HuH-7 (cell line): ENCODE data around the gene TCAF1.
"Not testable (repeated sequence)": the region's sequence is repeated elsewhere in the genome, so short reads cannot be mapped to it uniquely, and the experiment has no call there.

ENCODE experiments used
- DNase-seq: peaks from one replicate; pipeline ENCODE4 v3.0.0; 2011; ENCODE audit warnings: low spot score

TCAF1 gene

DNA sequence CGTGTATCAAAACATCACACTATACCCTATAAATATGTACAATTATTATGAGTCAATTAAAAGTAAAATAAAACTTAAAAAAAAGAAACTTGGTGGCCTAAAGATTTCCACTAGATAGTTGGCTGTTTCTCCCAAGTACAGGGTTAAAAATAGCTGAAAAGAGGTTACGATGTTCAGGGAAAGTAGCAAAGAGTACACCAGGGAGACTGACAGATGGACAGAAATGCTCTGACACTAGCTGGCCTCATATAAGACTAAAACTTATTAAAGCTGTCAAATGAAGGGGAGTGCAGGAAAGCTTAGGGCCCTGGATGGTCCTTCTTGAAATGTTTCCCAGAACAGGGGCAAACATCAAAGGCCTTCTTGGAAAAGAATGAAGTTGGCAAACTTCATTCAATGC, 51.3 kb downstream of the TCAF1 start:
- DNase-seq: no peak

DNA sequence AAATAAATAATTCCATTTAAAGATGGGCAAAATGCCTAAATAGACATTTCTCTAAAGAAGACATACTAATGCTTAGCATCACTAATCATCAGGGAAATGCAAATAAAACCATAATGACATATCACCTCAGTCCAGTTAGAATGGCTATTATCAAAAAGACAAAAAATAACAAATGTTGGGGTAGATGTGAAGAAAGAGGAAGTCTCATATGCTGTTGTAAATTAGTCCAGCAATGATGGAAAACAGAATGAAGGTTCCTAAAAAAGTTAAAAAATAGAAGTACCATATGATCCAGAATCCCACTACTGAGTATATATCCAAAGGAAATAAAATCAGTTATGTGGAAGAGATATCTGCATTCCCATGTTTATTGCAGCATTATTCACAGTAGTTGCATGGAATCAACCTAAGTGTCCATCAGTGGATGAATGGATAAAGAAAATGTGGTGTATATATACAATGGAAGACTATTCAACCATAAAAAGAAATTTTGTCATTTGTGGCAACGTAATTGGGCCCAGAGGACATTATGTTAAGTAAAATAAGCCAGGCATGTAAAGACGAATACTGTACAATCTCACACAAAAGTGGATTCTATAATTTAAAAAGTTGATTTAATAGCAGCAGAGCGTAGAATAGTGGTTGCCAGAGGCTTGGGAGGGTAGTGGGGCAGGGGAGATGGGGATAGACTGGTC, 52.0 kb downstream of the TCAF1 start:
- DNase-seq: no peak

DNA sequence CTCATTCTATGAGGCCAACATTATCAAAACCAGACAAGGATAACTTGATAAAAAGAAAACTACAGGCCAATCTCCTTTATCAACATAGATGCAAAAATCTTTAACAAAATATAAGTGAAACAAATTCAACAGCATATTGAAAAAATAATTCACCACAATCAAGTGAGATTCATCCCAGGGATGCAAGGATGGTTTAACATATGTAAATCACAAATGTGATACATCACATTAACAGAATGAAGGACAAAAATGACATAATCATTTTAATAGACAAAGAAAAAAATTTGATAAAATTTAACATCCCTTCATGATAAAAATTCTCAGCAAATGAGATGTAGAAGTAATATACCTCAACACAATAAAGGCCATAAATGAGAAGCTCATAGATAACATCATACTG, 53.8 kb downstream of the TCAF1 start:
- DNase-seq: no peak

DNA sequence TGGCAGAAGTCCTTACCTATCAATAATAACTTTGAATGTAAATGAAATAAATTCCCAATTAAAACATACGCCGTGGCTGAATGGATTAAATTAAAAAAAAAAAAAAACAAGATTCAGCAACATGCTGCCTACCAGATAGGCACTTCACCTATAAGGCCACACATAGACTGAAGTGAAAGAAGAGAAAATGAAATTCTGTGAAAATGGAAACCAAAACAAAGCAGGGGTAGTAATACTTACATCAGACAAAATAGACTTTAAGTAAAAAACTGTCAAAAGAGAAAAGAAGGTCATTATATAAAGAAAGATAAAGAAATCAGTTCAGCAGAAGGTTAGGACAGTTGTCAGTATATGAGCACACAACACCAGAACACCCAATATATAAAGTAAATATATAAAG, 55.3 kb downstream of the TCAF1 start:
- DNase-seq: no peak

DNA sequence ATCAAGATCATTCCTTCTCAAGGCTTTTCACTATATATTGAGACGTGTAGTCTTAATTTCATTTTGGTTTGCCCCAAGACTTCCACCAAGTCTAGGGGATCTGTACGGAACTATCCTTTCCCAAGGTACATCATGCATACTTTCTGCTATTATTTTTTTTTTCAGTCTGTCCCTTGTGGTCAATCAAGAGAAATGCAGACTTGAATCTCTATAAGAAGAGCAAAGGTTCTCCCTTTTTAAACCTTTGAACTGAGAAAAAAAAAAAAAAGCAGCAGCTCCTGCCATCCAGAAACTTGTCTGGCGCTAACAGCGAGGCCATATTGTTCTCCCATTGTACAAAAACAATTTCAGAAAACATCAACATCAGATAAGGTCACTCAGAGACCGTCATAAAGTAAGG, 60.3 kb downstream of the TCAF1 start:
- not testable (repeated sequence) for DNase-seq

DNA sequence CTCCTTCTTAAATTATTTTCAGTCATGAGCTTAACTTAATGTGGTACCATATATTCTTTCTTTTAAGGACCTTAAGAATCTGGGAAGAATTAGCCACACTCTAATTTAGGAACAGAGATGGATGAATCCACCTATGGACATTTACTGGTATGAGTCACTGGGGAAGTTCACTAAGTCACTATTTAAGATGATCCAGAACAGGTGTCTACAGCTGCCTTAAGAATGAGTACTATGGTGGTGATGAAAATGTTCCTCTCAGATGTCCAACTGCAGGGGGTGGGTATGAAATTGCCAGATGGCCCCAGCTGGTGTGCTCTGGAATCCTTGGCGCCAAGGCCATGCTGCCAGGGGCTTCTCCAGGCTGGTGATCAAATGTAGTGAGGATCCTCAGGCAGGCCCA, 61.9 kb downstream of the TCAF1 start:
- not testable (repeated sequence) for DNase-seq

DNA sequence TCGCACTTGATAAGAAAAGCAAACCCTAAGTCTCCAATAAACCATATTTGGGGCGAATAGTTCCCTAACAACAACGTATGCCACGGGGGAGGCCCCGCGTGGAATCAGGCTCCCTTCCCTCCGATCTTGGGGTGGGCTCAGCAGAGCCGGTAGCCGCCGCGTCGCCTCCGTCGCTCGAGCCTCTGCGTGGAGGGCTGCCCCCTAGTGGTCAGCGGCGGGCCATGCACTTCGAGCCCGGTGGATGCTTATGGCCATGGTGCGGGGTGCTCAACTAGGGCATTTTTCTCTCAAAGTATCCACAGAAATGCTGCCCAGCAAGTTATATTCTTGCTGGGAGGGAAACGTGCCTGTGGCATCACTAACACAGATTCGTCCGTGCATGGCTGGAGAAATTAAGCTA, 64.8 kb downstream of the TCAF1 start:
- not testable (repeated sequence) for DNase-seq

DNA sequence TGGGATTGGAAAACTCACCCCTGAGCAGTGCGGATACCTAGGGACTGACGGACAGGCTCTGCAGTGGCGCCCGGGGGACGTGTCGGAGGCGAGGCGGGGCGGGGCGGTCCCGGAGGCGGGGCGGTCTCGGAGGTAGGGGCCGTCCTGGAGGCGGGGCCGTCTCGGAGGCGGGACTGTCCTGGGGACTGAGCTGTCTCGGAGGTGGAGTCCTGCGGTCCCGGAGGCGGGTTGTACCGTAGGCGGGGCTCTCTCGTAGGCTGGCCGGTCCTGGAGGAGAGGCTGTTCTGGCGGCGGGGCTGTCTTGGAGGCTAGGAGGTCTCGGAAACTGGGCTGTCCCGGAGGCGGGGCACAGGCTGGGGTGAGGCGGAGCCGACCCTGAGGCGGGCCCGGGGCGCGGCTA, 65.4 kb downstream of the TCAF1 start:
- DNase-seq: not testable (repeated sequence)

DNA sequence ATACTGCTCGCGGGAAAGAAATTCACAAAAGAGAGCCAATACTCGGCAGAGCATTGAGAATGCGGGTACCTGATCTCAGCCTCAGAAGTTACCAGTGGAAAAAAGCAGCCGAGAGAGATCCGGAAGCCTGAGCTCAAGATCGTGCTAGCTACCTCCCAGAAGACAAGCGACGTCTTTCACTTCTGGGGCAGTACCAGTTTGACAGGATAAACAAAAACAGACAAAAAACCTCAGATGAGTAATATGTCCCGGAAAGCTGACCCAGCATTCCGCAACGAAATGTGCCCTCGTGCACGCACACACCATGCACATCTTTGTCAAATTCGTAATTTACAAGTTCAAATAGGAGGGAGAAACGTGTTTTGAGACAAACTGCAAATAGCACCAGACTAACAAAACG, 65.9 kb downstream of the TCAF1 start:
- not testable (repeated sequence) for DNase-seq

DNA sequence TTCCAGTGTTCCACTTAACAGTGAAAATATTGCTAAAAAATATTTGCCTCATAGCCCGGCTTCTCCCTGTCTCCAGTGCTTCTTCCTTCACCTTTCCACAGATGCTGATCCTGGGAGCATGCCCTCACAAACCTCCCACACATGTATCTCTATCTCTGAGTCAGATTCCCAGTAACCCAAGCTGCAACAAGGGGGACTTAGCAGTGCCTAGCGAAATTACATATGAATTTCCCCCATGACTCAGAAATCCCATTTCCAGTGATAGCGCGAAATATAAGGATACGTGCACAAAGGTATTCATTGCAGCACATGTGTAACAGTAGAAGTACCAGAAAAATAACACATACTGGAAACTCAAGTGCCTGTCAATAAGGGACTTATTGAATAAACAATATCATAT, 75.4 kb downstream of the TCAF1 start:
- not testable (repeated sequence) for DNase-seq

DNA sequence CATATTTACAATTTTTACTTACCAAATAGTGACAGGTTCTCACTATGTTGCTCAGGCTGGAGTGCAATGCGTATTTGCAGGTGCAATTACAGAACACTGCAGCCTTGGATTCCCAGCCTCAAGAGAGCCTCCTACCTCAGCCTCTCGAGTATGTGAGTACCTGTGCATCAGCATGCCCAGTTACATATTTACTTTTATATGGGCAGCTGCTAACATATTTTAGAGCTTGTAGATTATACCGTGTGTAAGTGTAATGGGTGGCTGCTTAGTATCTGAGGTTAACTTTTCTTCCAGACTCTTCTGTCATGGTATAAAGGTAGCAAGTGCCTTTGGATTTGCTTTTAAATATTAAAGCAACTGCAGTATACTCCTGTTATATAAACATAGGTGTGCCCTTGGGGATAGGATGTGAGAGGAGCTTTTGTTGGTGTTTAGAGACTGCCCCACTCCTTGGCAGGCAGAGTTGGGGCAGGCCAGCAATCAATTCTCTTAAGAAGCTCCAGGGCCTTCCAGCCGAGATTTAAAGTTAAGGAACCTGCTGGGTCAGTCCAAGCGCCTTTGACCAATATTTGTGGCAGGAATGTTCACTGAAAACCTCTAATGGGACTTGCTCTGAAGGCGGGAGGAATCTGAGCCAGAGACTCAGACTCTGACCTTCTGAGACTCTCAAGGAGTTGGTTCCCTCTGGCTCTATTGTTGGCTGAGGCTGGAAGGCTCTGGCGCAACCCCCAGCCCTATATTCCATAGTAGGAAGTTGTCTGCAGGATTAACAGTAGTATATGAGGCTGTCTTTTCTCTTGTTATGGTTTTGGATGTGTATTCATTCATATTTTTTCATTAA, 77.5 kb downstream of the TCAF1 start:
- not testable (repeated sequence) for DNase-seq

DNA sequence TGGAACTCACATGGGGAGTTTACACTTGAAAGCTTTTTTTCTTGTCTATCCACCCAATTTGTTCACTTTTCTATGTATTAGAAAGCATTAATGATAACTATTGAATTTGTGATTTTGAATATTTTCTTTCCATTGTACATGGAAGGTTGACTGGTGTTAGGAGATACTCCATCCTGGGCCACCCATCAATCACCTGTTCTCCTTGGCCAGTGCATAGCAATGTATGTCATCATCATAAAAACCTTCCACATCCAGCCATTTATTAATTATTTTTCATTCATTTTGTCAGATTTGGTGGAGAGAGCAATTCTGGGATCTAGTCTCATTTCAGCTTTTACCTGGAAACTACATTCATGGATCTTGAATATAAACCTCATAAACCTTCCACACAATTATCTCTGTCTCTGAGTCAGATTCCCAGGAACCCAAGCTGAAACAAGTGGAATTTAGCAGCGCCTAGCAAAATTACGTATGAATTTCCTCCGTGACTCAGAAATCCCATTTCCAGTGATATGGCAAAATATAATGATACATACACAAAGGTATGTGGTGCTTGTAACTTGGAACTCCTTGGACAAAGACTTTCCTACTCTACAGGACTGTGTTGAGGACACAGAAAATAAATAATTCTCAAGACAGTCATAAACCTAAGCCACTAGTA, 78.2 kb downstream of the TCAF1 start:
- DNase-seq: not testable (repeated sequence)

DNA sequence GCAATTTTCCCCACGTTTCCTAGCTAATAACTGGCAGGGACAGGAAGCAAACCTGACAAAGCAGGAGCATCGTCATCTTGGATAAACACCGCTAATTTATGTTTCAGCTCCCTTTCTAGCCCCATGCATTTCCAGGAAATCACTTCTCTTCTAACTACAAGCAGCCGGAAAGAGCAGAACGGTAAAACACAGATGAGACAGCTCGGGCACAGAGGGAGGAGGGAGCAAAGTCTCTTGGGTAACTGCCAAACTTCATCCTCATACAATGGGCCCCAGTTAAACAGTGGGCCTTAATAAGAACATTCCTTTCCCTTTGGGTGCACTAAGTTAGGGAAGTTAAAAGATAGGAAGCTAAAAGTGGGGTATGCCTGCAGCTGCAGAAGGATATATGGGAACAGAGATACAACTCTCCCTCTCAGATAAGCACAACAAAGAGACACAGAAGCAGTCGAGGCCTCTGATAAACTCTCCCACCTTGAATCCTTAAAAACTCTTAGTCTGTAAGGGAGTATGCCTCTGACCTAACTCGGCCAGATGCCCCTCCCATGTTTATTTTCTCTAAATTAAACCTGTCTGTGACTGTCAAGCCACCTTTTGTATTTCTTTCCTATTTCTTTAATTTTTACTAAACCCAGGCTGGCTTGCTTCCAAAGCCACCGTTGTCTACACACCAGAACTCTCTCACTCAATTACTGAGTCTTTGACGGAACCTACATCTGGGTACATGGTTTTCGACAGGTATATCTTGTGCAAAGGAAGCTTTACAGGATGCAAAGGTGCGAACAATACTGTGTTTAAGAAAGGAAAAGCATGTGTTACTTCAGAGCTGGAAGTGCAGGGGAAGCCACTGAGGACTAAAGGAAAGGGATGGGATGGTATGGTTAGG, 80.3 kb downstream of the TCAF1 start:
- DNase-seq: not testable (repeated sequence)

DNA sequence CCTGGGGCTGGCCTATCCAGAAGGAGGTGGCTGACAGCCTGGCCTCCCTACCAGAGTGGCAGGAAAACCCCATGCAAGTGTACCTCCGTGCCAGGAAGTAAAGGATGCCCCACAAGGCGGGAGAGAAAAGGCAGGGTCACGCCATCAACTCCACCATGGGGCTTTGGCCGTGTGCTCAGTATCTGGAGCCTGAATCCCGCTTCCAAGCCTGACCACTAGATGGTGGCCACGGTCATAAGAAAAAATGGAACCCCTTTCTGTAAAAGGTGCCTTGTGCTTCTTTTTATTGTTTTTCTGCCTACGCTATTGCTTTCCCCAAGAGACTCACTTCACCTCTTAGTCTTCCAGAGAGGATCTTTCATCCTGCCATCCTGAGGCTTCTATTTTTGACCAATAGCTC, 84.1 kb downstream of the TCAF1 start:
- DNase-seq: not testable (repeated sequence)

DNA sequence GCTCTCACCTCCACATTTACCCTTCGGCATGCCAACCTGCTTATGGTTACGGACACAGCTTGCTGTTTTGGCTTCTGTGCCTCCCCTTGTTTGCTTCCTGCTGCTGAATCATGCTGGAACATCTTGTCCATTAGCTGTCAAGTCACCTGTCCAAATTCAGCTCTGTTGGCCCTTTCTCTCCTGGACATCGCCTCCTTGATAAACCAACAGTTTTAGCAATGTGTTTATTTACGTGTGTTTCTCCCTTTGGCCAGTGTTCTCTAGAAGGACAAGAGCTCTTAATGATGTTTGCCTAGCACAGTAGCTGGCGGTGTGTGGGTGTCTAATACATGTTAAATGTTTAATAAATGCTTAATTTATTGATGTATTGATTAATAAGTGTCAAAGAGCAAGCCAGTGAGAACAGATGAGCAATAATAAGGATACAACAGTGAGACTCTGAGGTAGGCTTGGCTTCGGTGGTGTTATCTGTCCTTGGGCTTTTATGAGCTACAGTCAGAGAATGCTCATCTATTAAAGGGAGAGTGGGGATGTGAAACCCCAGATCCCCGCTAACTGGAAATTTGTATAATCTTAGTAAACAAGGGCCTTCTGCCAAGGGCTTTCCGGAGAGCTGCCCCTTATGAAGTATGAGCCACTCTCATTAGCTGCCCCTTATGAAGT, 85.4 kb downstream of the TCAF1 start:
- not testable (repeated sequence) for DNase-seq

DNA sequence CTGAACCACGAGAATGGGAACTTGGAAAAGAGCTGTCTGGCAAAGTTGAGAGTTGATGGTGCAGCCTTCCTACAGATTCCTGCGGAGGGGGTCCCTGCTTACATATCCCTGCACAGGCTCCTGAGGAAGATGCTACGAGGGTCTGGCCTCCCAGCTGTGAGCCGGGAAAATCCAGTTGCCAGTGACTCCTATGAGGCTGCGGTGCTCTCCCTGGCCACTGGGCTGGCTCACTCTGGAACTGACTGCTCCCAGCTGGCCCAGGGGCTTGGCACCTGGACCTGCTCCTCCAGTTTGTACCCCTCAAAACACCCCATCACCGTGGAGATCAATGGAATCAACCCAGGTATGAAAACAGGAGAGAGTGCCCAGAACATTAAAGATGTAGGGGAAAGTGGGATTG, 91.3 kb downstream of the TCAF1 start:
- DNase-seq: not testable (repeated sequence)

DNA sequence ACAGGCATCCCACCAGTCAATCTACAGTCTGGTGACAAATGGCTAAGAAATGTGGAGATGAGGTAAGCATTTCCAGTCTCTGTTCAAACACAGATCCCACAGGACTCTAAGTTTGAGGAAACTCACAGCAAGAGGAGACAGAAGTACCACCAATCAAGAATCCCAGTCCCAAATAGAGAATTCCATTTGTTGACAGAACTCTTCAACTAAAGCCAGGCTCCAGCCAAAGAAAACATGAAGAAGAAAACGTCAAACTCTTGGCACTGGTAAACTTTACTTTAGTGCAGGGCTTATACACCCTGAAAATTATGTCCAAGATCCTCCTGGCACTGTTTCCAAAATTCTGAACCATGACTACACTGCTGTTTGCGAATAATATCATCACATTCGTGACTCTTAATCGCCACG, 95.3 kb downstream of the TCAF1 start:
- not testable (repeated sequence) for DNase-seq
